ENCODE results near the gene NLRP12.

GRCh38 chr19:53795019-53795418, 29.1 kb downstream of the NLRP12 start:
- TF ChIP-seq ZBTB7A (IDR thresholded peaks at IDR 0.05; ENCODE audit: low read depth) (no peak), USF1 (IDR thresholded peaks at IDR 0.05) (no peak), FOXM1 (IDR thresholded peaks at IDR 0.05; ENCODE audit: borderline replicate concordance, low read depth) (no peak), CREB1 (IDR thresholded peaks at IDR 0.05; ENCODE audit: low read depth) (no peak)
- TF ChIP-seq, protein P1, sequence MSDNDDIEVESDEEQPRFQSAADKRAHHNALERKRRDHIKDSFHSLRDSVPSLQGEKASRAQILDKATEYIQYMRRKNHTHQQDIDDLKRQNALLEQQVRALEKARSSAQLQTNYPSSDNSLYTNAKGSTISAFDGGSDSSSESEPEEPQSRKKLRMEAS (IDR thresholded peaks at IDR 0.05): no peak
- TF ChIP-seq, protein P2, sequence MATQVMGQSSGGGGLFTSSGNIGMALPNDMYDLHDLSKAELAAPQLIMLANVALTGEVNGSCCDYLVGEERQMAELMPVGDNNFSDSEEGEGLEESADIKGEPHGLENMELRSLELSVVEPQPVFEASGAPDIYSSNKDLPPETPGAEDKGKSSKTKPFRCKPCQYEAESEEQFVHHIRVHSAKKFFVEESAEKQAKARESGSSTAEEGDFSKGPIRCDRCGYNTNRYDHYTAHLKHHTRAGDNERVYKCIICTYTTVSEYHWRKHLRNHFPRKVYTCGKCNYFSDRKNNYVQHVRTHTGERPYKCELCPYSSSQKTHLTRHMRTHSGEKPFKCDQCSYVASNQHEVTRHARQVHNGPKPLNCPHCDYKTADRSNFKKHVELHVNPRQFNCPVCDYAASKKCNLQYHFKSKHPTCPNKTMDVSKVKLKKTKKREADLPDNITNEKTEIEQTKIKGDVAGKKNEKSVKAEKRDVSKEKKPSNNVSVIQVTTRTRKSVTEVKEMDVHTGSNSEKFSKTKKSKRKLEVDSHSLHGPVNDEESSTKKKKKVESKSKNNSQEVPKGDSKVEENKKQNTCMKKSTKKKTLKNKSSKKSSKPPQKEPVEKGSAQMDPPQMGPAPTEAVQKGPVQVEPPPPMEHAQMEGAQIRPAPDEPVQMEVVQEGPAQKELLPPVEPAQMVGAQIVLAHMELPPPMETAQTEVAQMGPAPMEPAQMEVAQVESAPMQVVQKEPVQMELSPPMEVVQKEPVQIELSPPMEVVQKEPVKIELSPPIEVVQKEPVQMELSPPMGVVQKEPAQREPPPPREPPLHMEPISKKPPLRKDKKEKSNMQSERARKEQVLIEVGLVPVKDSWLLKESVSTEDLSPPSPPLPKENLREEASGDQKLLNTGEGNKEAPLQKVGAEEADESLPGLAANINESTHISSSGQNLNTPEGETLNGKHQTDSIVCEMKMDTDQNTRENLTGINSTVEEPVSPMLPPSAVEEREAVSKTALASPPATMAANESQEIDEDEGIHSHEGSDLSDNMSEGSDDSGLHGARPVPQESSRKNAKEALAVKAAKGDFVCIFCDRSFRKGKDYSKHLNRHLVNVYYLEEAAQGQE (IDR thresholded peaks at IDR 0.05; ENCODE audit: low read depth): no peak
